Measurements from ENCODE around the gene SND1.

Gene SND1

DNA sequence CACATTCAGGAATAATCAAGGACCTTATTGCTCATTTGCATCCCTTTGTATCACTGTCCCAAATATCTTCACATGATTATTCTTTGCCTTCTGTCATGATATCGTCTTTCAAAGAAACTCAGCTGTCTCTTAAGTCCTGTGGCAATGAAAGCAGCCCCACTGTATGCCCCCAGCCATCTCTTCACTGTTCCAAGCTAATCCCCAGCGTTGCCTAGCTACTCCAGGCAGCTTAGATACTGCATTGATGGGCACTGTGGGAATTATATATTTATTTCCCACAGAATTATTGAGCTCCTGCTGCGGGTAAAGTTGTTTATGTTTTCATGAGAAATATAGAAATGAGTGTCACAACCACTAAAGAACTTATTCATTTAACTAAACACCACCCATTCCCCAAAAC is 38.8 kb downstream of the SND1 start:
- Mint-ChIP-seq H3K4me3 (no peak overlapping the region), H3K4me1 (peaks cover 30% of the 10 kb centered on the region), H3K36me3 (peaks cover 88% of the 10 kb centered on the region), H3K27ac (peak overlapping the region; percentile 15), H3K9me3 (no peaks in the 10 kb centered on the region)
- DNase-seq (ENCODE audit: low spot score in 2 of 2) (no peak), ATAC-seq (no peak)

DNA sequence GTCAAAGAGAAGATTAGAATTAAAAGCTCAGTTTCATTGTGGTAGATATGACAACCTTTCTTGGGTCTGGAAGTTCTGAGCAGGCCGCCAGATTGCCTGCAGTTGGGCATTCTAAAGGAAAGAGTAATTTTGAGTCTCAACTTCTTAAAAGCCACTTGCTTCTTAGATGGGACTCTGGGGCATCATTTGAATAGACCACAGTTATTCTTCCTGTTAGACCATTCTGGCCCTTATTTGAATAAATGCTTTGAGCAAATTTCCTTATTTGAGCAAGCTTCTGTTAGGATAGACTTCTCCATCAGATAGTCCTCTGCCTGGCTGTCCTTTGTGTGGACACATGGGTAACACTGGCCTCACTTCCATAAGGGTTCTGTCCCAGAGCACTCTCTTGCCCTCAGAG is 40.2 kb downstream of the SND1 start:
- Mint-ChIP-seq H3K9me3 (no peaks in the 10 kb centered on the region), H3K27ac (peak overlapping the region; percentile 29), H3K4me3 (no peak overlapping the region), H3K36me3 (peaks cover 91% of the 10 kb centered on the region), H3K4me1 (peaks cover 25% of the 10 kb centered on the region)
- no peak for ATAC-seq
- DNase-seq (ENCODE audit: low spot score in 2 of 2) = no peak

DNA sequence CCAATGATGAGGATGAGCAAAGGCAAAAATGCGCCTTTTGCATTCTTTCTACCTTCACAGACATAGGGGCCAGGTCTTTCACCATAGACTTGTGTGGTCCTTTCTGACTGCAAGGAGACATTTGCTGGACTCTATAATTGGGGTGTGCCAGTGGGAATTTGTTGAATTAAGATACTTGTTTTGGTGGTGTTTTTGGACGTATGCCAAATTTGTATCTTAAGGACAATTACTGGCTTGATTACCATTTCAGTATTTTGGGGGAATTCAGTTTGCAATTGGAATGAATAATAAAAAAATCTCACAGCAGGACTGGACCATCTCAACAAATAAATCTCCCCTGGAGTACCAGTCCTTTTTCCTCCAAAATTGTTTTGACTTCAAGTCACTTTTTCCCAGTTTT is 47.9 kb downstream of the SND1 start:
- H3K9me3 Mint-ChIP-seq = no peaks in the 10 kb centered on the region
- no peak overlapping the region for H3K4me3 Mint-ChIP-seq
- H3K27ac Mint-ChIP-seq = peak overlapping the region; percentile 2
- ATAC-seq (no peak), DNase-seq (ENCODE audit: low spot score in 2 of 2) (no peak)
- H3K4me1 Mint-ChIP-seq = peaks cover 11% of the 10 kb centered on the region
- H3K36me3 Mint-ChIP-seq = peaks cover 100% of the 10 kb centered on the region

DNA sequence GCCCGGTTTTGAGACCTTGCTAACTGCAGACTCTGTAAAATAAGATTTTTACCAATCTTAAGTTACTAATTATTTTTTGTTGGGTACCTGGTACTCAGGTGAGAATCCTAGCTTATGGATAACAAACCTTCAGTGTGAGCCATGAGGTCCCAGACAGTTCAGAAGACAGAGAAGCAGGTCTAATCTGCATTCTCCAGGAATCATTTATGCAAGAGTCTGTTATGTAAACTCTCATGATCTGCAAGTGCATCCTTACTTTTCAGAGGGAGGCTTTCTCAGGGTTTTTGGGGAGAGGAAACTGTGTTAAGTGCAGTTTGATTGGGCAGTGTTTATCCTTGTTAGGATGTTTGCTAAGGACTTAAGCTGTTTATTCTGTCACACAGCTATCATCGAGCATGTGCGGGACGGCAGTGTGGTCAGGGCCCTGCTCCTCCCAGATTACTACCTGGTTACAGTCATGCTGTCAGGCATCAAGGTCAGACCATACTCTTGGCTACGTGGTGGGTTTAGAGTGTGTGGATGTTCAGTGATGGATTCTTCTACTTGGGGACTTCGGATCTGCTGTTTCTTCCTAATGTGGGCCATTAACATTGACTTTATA is 50.2 kb downstream of the SND1 start:
- DNase-seq (ENCODE audit: low spot score in 2 of 2) (no peak), ATAC-seq (no peak)
- no peak overlapping the region for H3K4me3 Mint-ChIP-seq
- H3K27ac Mint-ChIP-seq = no peak overlapping the region
- H3K4me1 Mint-ChIP-seq = peaks cover 6% of the 10 kb centered on the region
- H3K36me3 Mint-ChIP-seq = peaks cover 100% of the 10 kb centered on the region
- no peaks in the 10 kb centered on the region for H3K9me3 Mint-ChIP-seq

DNA sequence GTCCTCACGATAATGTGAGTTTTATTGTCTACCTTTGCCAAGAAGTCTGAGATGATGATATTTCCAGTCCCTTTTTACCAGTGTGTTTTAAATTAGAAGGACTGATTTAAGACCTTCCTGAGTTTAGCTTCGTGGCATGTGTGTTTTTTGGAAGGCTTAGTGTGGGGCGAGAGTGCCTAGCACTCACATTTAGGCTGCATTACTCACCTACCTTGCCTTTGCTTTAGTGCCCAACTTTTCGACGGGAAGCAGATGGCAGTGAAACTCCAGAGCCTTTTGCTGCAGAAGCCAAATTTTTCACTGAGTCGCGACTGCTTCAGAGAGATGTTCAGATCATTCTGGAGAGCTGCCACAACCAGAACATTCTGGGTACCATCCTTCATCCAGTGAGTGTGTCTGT is 50.9 kb downstream of the SND1 start:
- Mint-ChIP-seq H3K4me3 (no peak overlapping the region), H3K27ac (no peak overlapping the region), H3K4me1 (peaks cover 6% of the 10 kb centered on the region), H3K9me3 (no peaks in the 10 kb centered on the region), H3K36me3 (peaks cover 99% of the 10 kb centered on the region)
- no peak for ATAC-seq
- no peak for DNase-seq (ENCODE audit: low spot score in 2 of 2)

DNA sequence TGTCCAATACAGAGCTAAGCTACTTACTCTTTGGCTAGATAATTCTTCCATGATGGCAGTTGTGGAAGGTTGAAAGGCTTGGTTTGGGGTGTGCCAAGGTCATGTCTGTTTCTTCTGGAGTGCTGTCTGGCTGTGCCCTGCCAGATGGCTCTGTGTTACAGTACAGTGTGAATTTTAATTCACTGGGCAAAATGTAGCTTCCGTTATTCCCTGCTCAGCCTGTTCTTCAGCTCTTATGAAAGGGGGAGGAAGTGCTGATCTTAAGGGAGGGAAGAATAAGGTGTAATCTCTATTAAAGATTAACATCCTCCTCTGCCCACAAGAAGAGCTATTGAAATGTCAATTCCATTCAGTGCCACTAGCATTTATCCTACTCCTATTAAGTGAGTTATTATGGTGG is 52.2 kb downstream of the SND1 start:
- H3K36me3 Mint-ChIP-seq = peaks cover 98% of the 10 kb centered on the region
- H3K4me1 Mint-ChIP-seq = peaks cover 6% of the 10 kb centered on the region
- H3K27ac Mint-ChIP-seq = peak overlapping the region; percentile 13
- no peak for ATAC-seq
- no peaks in the 10 kb centered on the region for H3K9me3 Mint-ChIP-seq
- H3K4me3 Mint-ChIP-seq = no peak overlapping the region
- no peak for DNase-seq (ENCODE audit: low spot score in 2 of 2)

DNA sequence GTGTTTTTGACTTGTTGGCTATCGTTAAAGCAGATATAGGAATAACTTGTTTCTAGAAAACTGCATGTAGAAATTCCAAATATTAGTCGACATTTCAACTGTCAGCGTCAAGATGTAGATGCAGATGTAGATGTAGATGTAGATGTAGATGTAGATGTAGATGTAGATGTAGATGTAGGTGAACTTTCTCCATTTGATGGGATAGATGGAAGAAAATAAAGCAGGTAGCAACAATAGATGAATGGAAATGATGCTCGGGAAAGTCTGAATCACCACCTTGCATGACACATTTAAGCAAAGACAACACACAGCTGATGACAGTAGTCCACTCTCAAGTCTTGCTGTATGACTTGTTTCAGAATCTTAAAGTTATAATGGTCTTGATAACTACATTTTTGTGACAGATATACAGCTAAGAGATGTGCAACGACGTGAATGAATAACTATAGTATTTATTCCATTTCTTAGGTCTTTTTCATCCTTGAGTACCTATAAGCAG is 53.5 kb downstream of the SND1 start:
- Mint-ChIP-seq H3K4me3 (no peak overlapping the region), H3K27ac (peak overlapping the region; percentile 13), H3K4me1 (peaks cover 6% of the 10 kb centered on the region), H3K9me3 (no peaks in the 10 kb centered on the region), H3K36me3 (peaks cover 98% of the 10 kb centered on the region)
- ATAC-seq = peak; percentile 55
- DNase-seq (ENCODE audit: low spot score in 2 of 2) = no peak

DNA sequence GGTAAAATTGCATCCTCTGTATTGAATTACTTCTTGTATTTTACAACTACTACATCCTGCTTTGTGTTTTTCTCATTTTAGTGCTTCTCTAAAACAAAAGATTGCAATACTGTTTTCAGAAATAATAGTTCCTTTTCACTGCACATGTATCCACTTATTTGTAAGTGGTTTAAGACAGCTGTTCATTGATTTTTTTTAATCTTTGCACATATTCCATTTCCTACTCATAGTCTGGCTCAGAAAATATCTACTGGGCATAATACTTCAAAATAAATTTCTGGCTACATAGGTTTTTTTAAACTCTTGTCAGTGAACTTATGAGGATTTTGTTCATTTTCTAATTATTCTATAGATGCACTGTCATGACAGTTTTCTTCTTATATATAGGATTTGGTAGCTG is 54.8 kb downstream of the SND1 start:
- H3K4me3 Mint-ChIP-seq = no peak overlapping the region
- DNase-seq (ENCODE audit: low spot score in 2 of 2) (no peak), ATAC-seq (no peak)
- H3K36me3 Mint-ChIP-seq = peaks cover 98% of the 10 kb centered on the region
- no peaks in the 10 kb centered on the region for H3K9me3 Mint-ChIP-seq
- H3K27ac Mint-ChIP-seq = no peak overlapping the region
- peaks cover 6% of the 10 kb centered on the region for H3K4me1 Mint-ChIP-seq

DNA sequence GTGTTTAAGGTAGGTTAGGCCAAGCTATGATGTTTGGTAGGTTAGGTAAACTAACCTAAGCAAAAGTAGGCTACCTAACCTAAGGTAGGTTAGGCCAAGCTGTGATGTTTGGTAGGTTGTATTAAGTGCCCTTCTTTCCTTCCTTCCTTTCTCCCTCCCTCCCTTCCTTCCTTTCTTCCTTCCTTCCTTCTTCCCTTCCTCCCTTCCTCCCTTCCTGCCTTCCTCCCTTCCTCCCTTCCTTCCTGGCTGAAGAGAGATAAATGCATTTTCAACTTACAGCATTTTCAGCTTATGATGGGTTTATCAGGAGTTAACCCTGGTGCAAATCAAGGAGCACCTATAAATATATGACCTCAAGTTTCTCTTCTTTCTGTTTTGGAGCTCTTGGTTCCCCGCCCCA is 56.2 kb downstream of the SND1 start:
- no peak for ATAC-seq
- Mint-ChIP-seq H3K4me1 (peaks cover 6% of the 10 kb centered on the region), H3K9me3 (no peaks in the 10 kb centered on the region), H3K4me3 (no peak overlapping the region), H3K27ac (no peak overlapping the region), H3K36me3 (peaks cover 95% of the 10 kb centered on the region)
- no peak for DNase-seq (ENCODE audit: low spot score in 2 of 2)

DNA sequence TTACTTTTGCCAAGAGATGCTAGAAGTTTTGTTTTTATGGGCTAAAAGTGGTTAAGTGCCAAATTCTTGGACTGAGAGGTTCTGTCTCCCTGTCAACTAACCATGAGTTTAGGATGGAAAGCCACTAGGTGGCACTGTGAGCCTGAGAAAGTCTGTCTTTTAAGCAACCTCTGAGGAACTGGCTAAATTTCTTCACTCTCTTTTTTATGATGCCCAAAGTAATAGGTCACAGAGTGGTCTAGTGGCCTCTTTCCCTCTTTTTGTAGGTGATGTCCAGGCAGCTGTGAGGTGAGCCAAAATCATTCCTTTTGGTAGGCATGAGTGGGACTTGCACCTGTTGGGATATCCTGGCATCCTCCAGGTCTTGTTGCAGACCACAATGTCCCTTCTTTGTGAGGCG is 56.8 kb downstream of the SND1 start:
- Mint-ChIP-seq H3K4me3 (no peak overlapping the region), H3K36me3 (peaks cover 90% of the 10 kb centered on the region), H3K27ac (no peak overlapping the region), H3K4me1 (peaks cover 6% of the 10 kb centered on the region), H3K9me3 (no peaks in the 10 kb centered on the region)
- DNase-seq (ENCODE audit: low spot score in 2 of 2) (peak; percentile 52 to 76), ATAC-seq (peak; percentile 74)

DNA sequence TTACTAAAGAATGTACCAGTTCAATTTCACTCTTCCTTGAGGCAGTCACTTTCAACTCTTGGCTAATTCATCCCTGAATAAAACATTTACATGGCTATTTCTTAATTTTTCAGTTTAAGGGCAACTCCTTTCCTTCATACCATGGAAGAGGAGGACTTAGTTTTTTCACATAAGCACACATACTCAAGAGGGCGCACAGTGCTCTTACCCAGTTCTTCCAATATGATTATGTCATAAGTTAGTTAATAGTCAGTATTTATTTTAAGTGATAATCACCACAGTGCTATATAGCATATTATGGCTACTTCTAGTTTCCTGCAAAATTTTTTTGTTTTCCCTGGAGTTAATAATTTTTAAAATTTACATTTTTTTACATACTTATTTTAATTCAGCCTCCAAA is 58.6 kb downstream of the SND1 start:
- ATAC-seq (no peak), DNase-seq (ENCODE audit: low spot score in 2 of 2) (no peak)
- Mint-ChIP-seq H3K9me3 (no peaks in the 10 kb centered on the region), H3K4me3 (no peak overlapping the region), H3K36me3 (peaks cover 90% of the 10 kb centered on the region), H3K27ac (no peak overlapping the region), H3K4me1 (peaks cover 7% of the 10 kb centered on the region)

DNA sequence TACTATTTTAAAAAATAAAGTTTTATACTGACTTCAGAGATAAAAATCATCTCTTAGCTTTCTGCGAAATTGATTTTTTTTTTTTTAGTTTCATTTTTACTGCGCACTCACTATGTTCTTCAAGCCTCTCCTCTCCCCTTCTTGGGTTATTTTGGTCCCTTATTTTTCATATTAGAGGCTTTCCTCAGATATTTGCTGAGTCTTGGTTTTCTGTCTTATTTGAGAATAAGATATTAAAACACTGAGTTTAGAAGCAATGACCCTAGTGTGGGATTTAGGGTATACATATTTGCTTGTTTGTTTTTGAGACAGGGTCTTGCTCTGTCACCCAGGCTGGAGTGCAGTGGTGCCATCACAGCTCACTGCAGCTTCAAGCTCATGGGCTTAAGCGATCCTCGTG is 59.9 kb downstream of the SND1 start:
- Mint-ChIP-seq H3K4me3 (no peak overlapping the region), H3K9me3 (no peaks in the 10 kb centered on the region), H3K4me1 (peaks cover 10% of the 10 kb centered on the region), H3K27ac (no peak overlapping the region), H3K36me3 (peaks cover 90% of the 10 kb centered on the region)
- ATAC-seq = no peak
- no peak for DNase-seq (ENCODE audit: low spot score in 2 of 2)

DNA sequence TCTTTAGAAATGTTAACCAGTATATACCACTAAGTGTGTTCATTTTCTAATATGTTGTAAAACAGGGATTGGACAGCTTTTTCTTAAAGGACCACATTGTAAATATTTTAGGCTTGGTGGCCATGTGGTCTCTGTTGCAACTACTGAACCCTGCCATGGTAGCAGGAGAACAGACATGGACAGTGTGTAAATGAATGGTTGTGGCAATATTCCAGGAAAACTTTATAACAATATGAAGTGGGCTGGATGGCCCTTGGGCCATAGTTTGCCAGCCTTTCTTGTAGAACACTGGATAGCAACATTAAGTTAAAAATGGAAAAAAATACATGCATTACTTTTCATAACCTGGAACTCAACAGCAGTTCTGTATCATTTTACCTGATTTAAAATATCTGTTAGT is 61.0 kb downstream of the SND1 start:
- no peak overlapping the region for H3K4me3 Mint-ChIP-seq
- ATAC-seq (no peak), DNase-seq (ENCODE audit: low spot score in 2 of 2) (no peak)
- peaks cover 91% of the 10 kb centered on the region for H3K36me3 Mint-ChIP-seq
- no peaks in the 10 kb centered on the region for H3K9me3 Mint-ChIP-seq
- H3K27ac Mint-ChIP-seq = no peak overlapping the region
- H3K4me1 Mint-ChIP-seq = peaks cover 17% of the 10 kb centered on the region

DNA sequence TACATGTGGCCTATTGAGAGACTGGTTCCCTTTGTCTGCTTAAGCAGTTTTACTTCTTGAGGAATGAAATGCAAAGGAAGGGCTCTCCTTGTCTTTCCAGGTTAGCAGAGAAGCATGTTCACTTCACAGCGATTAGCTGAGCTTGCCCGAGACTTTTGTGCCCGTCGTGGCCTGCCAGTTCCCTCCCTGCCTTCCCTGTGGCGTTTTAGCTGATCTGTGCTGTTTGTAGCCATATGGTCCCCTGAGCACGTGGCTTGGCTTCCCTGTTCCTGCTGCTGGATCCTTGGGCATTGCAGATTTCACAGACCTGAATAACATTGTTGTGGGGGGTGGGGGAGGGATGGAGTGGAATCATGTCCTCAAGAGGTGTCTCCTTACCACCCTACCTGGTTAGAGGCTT is 61.8 kb downstream of the SND1 start:
- H3K27ac Mint-ChIP-seq = no peak overlapping the region
- peaks cover 17% of the 10 kb centered on the region for H3K4me1 Mint-ChIP-seq
- H3K4me3 Mint-ChIP-seq = no peak overlapping the region
- ATAC-seq (no peak), DNase-seq (ENCODE audit: low spot score in 2 of 2) (no peak)
- H3K36me3 Mint-ChIP-seq = peaks cover 91% of the 10 kb centered on the region
- H3K9me3 Mint-ChIP-seq = no peaks in the 10 kb centered on the region

DNA sequence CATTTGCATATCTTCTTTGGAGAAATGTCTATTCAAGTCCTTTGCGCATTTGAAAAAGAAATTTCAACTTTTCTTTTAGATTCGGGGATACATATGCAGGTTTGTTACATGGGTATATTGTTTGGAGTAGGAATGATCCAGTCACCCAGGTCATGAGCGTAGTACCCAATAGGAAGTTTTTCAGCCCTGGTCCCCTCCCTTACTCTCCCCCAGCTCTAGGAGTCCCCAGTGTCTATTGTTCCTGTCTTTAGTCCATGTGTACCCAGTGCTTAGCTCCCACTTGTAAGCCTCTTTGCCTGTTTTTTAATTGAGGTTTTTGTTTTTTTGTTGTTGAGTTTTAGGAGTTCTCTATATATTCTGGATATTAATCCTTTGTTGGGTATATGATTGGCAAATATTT is 63.3 kb downstream of the SND1 start:
- ATAC-seq (no peak), DNase-seq (ENCODE audit: low spot score in 2 of 2) (no peak)
- Mint-ChIP-seq H3K36me3 (peaks cover 91% of the 10 kb centered on the region), H3K27ac (no peak overlapping the region), H3K4me1 (peaks cover 23% of the 10 kb centered on the region), H3K4me3 (no peak overlapping the region), H3K9me3 (no peaks in the 10 kb centered on the region)

DNA sequence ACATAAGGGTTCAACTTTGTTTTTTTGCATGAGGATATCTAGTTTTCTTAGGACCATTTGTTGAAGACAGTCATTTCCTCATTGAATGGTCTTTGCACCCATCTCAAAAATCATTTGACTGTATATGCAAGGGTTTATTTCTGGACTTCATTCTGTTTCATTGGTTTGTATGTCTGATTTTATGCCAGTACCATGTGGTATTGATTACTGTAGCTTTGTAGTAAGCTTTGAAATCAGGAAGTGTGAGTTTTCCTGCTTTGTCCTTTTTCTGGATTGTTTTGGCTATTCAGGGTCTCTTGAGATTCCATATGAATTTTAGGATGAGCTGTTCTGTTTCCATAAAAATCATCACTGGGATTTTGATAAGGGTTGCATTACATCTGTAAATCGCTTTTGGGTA is 63.9 kb downstream of the SND1 start:
- Mint-ChIP-seq H3K36me3 (peaks cover 91% of the 10 kb centered on the region), H3K9me3 (no peaks in the 10 kb centered on the region), H3K4me3 (no peak overlapping the region), H3K4me1 (peaks cover 25% of the 10 kb centered on the region), H3K27ac (no peak overlapping the region)
- DNase-seq (ENCODE audit: low spot score in 2 of 2) (no peak), ATAC-seq (no peak)
